NCI-H526 (cell line): Measurements from ENCODE around the gene CCPG1.

Experiments used
- DNase-seq, 2 experiments: peaks; one replicate each; lab custom pipeline; 2025; lab: John Stamatoyannopoulos, UW

Gene CCPG1

GRCh38 chr15:55387027-55387426, 21.1 kb downstream of the CCPG1 start:
- DNase-seq: no peak

- no peak for DNase-seq
Observed at GRCh38 chr15:55383687-55384086, 24.5 kb downstream of the CCPG1 start.

DNA sequence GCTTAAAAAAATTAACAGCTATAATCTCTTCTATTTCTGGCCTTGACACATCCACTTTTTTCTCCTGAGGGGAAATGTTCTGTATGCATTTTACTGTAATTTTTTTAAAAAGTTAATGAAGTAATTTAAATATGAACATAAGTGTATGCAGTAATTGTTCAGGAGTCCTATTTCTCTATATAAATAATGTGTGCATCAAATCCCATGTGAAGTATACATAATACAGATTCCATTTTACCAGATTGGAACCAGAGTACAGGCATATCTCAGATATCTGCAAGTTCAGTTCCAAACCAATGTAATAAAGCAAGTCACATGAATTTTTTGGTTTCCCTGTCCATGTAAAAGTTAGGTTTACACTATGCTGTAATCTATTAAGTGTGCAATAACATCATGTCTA, 26.6 kb downstream of the CCPG1 start:
- DNase-seq: no peak

DNA sequence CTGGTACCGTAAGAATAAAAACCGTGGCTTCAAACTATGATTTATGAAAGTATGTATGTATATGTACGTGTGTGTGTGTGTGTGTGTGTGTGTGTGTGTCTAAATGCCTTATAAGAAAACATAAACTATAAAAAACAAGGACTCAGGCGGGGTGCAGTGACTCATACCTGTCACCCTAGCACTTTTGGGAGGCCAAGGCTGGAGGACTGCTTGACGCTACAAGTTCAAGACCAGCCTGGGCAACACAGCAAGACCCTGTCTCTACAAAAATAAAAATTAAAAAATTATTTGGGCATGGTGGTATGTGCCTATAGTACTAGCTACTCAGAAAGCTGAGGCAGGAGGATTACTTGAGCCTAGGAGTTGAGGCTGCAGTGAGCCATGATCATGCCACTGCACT, 29.1 kb downstream of the CCPG1 start:
- no peak for DNase-seq

DNA sequence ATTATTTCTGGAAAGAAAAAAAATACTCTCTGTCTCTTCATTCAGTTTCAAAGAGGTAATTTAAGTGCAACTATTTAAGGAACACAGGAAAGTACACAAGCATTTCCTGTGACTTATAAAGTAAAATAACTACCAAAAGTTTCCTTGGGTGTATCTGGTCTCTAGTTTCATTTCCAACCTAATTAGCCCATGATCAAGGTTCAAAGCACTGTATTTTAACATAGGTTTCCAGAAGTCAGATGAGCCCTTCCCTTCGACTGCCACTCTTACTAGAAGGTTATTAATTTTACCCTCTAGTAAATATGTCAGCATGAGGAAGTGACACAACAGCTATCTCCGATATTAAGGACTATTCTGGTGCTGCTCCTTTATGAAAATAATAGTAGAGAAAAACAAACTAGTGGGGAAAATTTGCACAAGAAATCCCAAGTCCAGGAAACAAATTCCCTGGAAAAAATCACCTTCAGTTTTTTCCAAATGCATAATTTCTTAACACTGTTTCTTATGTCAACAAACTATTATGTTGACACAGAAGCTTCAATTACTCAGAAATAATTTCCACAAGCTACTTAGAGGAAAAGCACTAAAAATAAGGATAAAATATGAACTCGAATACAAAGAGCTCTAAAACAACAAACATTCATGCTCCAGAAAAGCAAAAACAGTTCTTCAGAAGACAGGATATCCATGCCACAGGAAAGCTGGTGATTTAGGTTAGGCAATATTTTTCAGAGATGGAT, 35.3 kb downstream of the CCPG1 start:
- no peak for DNase-seq

DNA sequence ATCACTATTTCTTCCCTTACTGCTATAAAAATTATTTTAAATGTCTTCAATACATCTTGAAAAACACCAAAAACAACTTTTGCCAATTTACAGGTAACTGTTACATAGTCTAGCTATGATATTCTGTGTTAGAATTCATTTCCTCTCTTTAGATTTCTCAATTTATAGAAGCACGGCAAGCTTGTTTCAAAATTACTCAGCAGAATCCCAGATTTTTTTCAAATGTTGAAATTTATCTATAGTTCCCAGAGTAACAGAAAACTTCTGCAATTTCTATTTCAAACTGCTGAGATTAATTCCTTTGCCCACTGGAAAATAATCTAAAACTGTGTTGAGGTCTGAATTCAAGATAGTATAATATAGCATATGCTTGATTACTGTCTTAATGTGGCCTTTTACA, 41.2 kb downstream of the CCPG1 start:
- no peak for DNase-seq

- DNase-seq: no peak
Observed at GRCh38 chr15:55362641-55363040, 45.5 kb downstream of the CCPG1 start.

GRCh38 chr15:55361048-55361447, 47.1 kb downstream of the CCPG1 start:
- DNase-seq: no peak

- no peak for DNase-seq
Observed at GRCh38 chr15:55360256-55360655, 47.9 kb downstream of the CCPG1 start.

DNA sequence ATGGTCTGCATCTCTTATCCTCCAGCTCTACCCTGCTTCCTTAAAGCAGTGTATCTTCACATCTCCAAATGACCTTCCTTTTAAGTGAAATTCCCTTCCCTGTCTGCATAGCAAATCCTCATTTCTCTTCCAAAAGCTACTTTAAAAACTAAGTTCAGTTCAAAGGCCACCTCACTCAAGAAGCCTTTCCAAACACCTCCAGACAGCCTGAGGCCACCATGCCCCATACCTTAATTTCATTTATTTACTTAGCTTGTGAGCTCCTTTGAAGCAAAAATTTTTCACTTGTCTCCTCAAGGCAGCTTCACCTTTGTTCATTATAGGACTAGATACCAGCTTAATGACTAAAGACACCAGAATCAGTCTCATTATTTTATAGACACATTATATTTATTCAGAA, 49.7 kb downstream of the CCPG1 start:
- DNase-seq: no peak

DNA sequence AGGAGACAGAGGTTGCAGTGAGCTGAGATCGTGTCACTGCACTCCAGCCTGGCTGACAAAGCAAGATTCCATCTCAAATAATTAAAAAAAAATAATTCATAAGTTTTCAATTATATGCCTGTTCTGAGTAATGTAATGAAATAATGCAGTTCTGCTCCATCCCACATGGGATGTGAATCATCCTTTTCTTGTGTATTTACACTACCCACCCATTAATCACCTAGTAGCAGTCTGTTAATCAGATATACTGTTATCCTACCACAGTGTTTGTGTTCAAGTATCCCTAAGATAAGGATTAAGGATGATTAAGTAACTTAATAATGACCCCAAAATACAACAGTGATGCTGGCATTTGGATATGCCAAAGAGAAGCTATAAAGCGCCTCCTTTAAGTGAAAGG, 50.4 kb downstream of the CCPG1 start:
- DNase-seq: no peak

- DNase-seq: no peak
Observed at GRCh38 chr15:55356985-55357585, 51.1 kb downstream of the CCPG1 start.

GRCh38 chr15:55353025-55353424, 55.1 kb downstream of the CCPG1 start:
- no peak for DNase-seq

- DNase-seq: no peak
Observed at GRCh38 chr15:55349282-55349681, 58.9 kb downstream of the CCPG1 start.

GRCh38 chr15:55348281-55348778, 59.8 kb downstream of the CCPG1 start:
- DNase-seq: no peak

DNA sequence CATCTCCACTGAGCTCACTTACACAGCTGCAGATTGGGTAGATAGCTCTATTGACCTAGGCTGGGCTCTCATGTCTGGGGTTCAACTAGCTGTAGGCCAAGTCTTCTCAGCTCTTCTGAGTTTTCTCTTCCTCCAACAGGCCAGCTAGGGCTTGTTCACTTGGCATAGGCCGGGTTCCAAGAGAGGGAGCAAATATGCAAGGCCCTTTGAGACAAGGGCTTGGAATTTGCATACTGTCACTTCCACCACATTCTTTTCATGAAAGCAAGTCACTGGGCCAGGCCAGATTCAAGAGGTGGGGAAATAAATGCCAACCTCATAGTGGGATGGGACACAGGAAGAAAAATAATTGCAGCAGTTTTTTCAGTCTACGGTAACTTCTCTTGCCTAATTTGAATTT, 64.0 kb downstream of the CCPG1 start:
- peak in 1 of 2 experiments; percentile 3 for DNase-seq

- DNase-seq: no peak
Observed at GRCh38 chr15:55343168-55343567, 65.0 kb downstream of the CCPG1 start.

GRCh38 chr15:55337160-55337559, 71.0 kb downstream of the CCPG1 start:
- no peak for DNase-seq

- no peak for DNase-seq
Observed at GRCh38 chr15:55334997-55335396, 73.2 kb downstream of the CCPG1 start.

DNA sequence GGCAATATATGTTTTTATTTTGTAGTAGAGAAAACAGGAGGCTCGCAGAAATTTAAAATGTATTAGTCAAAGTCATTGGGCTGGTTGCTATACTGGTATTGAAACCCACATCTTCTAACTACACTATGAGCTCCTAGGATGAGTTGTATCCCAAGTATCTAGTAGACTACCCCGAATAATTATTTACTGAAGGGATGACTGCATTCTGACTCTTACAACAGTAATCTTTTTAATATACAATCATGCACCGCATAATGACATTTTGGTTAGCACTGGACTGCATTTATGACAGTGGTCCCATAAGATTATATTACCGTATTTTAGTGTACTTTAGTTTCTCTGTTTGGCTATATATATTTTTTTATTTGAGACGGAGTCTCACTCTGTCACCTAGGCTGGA, 73.8 kb downstream of the CCPG1 start:
- no peak for DNase-seq

- no peak for DNase-seq
Observed at GRCh38 chr15:55327387-55327786, 80.8 kb downstream of the CCPG1 start.

- no peak for DNase-seq
Observed at GRCh38 chr15:55322467-55322866, 85.7 kb downstream of the CCPG1 start.

GRCh38 chr15:55320963-55321362, 87.2 kb downstream of the CCPG1 start:
- no peak for DNase-seq

GRCh38 chr15:55320238-55320550, 88.0 kb downstream of the CCPG1 start:
- DNase-seq: no peak
